HL-60/S4 (cell line): ENCODE results near the gene NTRK3.
"Not testable (repeated sequence)": the region's sequence is repeated elsewhere in the genome, so short reads cannot be mapped to it uniquely, and the experiment has no call there.

Experiments used
- in situ Hi-C: fragments of 300-500 bp; cut with MboI; formaldehyde crosslinking; loops from 2 replicates; pipeline ENCODE4 v1.14.3; 2022; ENCODE audit warnings: low sequenced_read_pairs

The NTRK3 gene

GRCh38 chr15:88080616-88081015 is 175.9 kb downstream of the NTRK3 start:
- in situ Hi-C loops = no loop called here

- in situ Hi-C loops = no loop called here
Observed at GRCh38 chr15:88077296-88078020, 179.1 kb downstream of the NTRK3 start.

- in situ Hi-C loops = no loop called here
Observed at GRCh38 chr15:88076328-88076727, 180.2 kb downstream of the NTRK3 start.

- in situ Hi-C loops = no loop called here
Observed at GRCh38 chr15:88075102-88075501, 181.4 kb downstream of the NTRK3 start.

- in situ Hi-C loops = no loop called here
Observed at GRCh38 chr15:88074386-88074785, 182.2 kb downstream of the NTRK3 start.

GRCh38 chr15:88073391-88073691 is 183.2 kb downstream of the NTRK3 start:
- in situ Hi-C loops = no loop called here

- in situ Hi-C loops = no loop called here
Observed at GRCh38 chr15:88072598-88073390, 183.7 kb downstream of the NTRK3 start.

GRCh38 chr15:88072133-88072532 is 184.4 kb downstream of the NTRK3 start:
- in situ Hi-C loops = not testable (repeated sequence)

GRCh38 chr15:88071141-88071540 is 185.4 kb downstream of the NTRK3 start:
- in situ Hi-C loops = no loop called here

GRCh38 chr15:88069561-88069960 is 187.0 kb downstream of the NTRK3 start:
- in situ Hi-C loops = no loop called here

GRCh38 chr15:88067331-88067685 is 189.2 kb downstream of the NTRK3 start:
- in situ Hi-C loops = no loop called here

GRCh38 chr15:88066636-88067330 is 189.8 kb downstream of the NTRK3 start:
- in situ Hi-C loops = no loop called here

GRCh38 chr15:88061452-88061851 is 195.1 kb downstream of the NTRK3 start:
- in situ Hi-C loops = no loop called here

- in situ Hi-C loops = no loop called here
Observed at GRCh38 chr15:88060383-88060782, 196.2 kb downstream of the NTRK3 start.

- in situ Hi-C loops = no loop called here
Observed at GRCh38 chr15:88057836-88058235, 198.7 kb downstream of the NTRK3 start.

- in situ Hi-C loops = no loop called here
Observed at GRCh38 chr15:88049506-88049905, 207.0 kb downstream of the NTRK3 start.

- in situ Hi-C loops = no loop called here
Observed at GRCh38 chr15:88048755-88049154, 207.8 kb downstream of the NTRK3 start.

- in situ Hi-C loops = no loop called here
Observed at GRCh38 chr15:88048237-88048636, 208.3 kb downstream of the NTRK3 start.

GRCh38 chr15:88046576-88047129 is 209.9 kb downstream of the NTRK3 start:
- in situ Hi-C loops = no loop called here

GRCh38 chr15:88043396-88043795 is 213.1 kb downstream of the NTRK3 start:
- in situ Hi-C loops = no loop called here

GRCh38 chr15:88042047-88042446 is 214.5 kb downstream of the NTRK3 start:
- in situ Hi-C loops = no loop called here

GRCh38 chr15:88040516-88040915 is 216.0 kb downstream of the NTRK3 start:
- in situ Hi-C loops = no loop called here
